BJ (cell line): ENCODE data around the gene TP53BP1. TPM values are rescaled to one million over a fixed set of nuclear protein-coding genes. Genes with fewer than 3 reads are reported as not detected.

Experiments used
- CTCF ChIA-PET: fragments of 350-600 bp; formaldehyde crosslinking; extraction: SDS; loops from one replicate; lab custom pipeline; 2021; ENCODE audit warnings: antibody characterized with exemption, inconsistent platforms; lab: Yijun Ruan, JAX
- POLR2A ChIA-PET: fragments of 300-600 bp; sonication (Branson Sonifier 250); formaldehyde crosslinking; extraction: SDS; loops from one replicate; lab custom pipeline; 2021; ENCODE audit warnings: antibody characterized with exemption; lab: Charles Lee
- DNase-seq: peaks from one replicate; pipeline ENCODE4 v3.0.0-alpha.2; 2011; ENCODE audit warnings: low read depth
- H3K27me3 ChIP-seq: 2 replicates; pipeline ENCODE4 v1.6.0; 2011; ENCODE audit warnings: low read length; ENCODE audit not compliant: control insufficient read depth, insufficient read depth
- H3K36me3 ChIP-seq: 2 replicates; pipeline ENCODE4 v1.5.1; 2011; ENCODE audit warnings: low read length; ENCODE audit not compliant: control insufficient read depth, insufficient read depth
- H3K4me3 ChIP-seq: 2 replicates; pipeline ENCODE4 v1.5.1; 2011; ENCODE audit warnings: low read depth, mild to moderate bottlenecking, control low read depth, low read length
- polyA plus RNA-seq: library from polyadenylated mRNA; depleted of rRNA; stranded (reverse); fragments of >200 nt; gene quantifications from 2 replicates; pipeline ENCODE4 v1.2.3, GENCODE V29; 2011
- TF ChIP-seq, protein P1 (sequence below): IDR thresholded peaks from 2 replicates; pipeline ENCODE4 v1.5.1; 2011; ENCODE audit warnings: low read depth, mild to moderate bottlenecking, control low read depth, inconsistent platforms, low read length, moderate library complexity; ENCODE audit not compliant: insufficient read depth

TP53BP1 gene
- polyA plus RNA-seq, 1 experiment: 48.3 TPM

DNA sequence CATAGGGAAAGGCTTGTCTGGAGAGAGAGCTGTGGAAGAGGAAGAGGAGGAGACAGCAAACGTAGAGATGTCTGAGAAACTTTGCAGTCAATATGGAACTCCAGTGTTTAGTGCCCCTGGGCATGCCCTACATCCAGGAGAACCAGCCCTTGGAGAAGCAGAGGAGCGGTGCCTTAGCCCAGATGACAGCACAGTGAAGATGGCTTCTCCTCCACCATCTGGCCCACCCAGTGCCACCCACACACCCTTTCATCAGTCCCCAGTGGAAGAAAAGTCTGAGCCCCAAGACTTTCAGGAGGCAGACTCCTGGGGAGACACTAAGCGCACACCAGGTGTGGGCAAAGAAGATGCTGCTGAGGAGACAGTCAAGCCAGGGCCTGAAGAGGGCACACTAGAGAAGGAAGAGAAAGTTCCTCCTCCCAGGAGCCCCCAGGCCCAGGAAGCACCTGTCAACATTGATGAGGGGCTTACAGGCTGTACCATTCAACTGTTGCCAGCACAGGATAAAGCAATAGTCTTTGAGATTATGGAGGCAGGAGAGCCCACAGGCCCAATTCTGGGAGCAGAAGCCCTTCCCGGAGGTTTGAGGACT lies 31.4 kb upstream of the TP53BP1 start:
- peaks cover 49% of the 10 kb centered on the region for H3K36me3 ChIP-seq
- no peak overlapping the region for H3K4me3 ChIP-seq
- CTCF ChIA-PET: no interaction called here
- POLR2A ChIA-PET: no interaction called here
- no peaks in the 10 kb centered on the region for H3K27me3 ChIP-seq
- DNase-seq: no peak
- TF ChIP-seq, protein P1, sequence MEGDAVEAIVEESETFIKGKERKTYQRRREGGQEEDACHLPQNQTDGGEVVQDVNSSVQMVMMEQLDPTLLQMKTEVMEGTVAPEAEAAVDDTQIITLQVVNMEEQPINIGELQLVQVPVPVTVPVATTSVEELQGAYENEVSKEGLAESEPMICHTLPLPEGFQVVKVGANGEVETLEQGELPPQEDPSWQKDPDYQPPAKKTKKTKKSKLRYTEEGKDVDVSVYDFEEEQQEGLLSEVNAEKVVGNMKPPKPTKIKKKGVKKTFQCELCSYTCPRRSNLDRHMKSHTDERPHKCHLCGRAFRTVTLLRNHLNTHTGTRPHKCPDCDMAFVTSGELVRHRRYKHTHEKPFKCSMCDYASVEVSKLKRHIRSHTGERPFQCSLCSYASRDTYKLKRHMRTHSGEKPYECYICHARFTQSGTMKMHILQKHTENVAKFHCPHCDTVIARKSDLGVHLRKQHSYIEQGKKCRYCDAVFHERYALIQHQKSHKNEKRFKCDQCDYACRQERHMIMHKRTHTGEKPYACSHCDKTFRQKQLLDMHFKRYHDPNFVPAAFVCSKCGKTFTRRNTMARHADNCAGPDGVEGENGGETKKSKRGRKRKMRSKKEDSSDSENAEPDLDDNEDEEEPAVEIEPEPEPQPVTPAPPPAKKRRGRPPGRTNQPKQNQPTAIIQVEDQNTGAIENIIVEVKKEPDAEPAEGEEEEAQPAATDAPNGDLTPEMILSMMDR: no peak

- no peak for DNase-seq
- TF ChIP-seq, protein P1: no peak
- Histone ChIP-seq H3K36me3 (peaks cover 47% of the 10 kb centered on the region), H3K4me3 (no peak overlapping the region), H3K27me3 (no peaks in the 10 kb centered on the region)
- ChIA-PET POLR2A (no interaction called here), CTCF (interaction anchor here (1.2 kb wide), 1 partner anchor 9 kb away, joined by 3 read pairs; no protein-coding TSS in a partner anchor)
Observed at GRCh38 chr15:43523646-43524045, 30.7 kb upstream of the TP53BP1 start.

- CTCF ChIA-PET: interaction anchor here (0.8 kb wide), 1 partner anchor 10 kb away, joined by 3 read pairs; no protein-coding TSS in a partner anchor
- H3K36me3 ChIP-seq: peaks cover 43% of the 10 kb centered on the region
Observed at GRCh38 chr15:43522247-43522646, 29.3 kb upstream of the TP53BP1 start.

DNA sequence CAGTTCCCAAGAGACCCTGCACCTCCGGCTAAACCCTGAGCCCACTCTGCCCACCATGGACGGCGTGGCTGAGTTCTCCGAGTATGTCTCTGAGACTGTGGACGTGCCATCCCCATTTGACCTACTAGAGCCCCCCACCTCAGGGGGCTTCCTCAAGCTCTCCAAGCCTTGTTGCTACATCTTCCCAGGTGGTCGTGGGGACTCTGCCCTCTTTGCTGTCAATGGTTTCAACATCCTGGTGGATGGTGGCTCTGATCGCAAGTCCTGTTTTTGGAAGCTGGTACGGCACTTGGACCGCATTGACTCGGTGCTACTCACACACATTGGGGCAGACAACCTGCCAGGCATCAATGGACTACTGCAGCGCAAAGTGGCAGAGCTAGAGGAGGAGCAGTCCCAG lies 28.5 kb upstream of the TP53BP1 start:
- ChIA-PET CTCF (interaction anchor here (1.8 kb wide), 1 partner anchor 9 kb away, joined by 6 read pairs; no protein-coding TSS in a partner anchor), POLR2A (no interaction called here)
- H3K4me3 ChIP-seq: no peak overlapping the region
- H3K27me3 ChIP-seq: no peaks in the 10 kb centered on the region
- TF ChIP-seq, protein P1: no peak
- H3K36me3 ChIP-seq: peaks cover 39% of the 10 kb centered on the region
- no peak for DNase-seq

More at GRCh38 chr15:43522247-43522646, 29.3 kb upstream of the TP53BP1 start:
- no peak for DNase-seq
- TF ChIP-seq, protein P1: no peak
- no peak overlapping the region for H3K4me3 ChIP-seq
- no peaks in the 10 kb centered on the region for H3K27me3 ChIP-seq
- POLR2A ChIA-PET: no interaction called here

DNA sequence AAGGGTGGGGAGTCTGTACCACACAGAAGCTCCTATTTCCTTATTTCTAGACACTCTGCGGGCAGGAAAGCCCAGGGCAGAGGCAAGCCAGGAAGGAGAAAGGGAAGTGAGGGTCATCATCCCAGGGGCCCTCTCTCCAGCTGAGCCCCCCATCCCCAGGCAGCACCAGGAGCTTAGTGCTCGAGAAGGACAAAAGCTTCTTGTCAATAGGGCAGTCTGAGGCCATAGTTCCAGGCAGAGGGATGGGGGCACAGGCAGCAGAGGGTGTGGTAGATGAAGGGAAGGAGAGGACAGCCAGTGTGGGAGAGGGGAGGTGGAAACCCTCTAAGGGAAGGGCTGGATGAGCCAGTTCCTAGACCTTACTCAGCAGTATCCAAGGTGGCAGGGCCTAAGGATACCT lies 27.2 kb upstream of the TP53BP1 start:
- CTCF ChIA-PET: interaction anchor here (1.4 to 1.8 kb wide), 2 partner anchors 11 to 13 kb away, joined by 4 to 6 read pairs; no protein-coding TSS in a partner anchor
- POLR2A ChIA-PET: no interaction called here
- no peaks in the 10 kb centered on the region for H3K27me3 ChIP-seq
- TF ChIP-seq, protein P1: no peak
- H3K4me3 ChIP-seq: no peak overlapping the region
- peaks cover 36% of the 10 kb centered on the region for H3K36me3 ChIP-seq
- DNase-seq: no peak
